Activated CD4-positive, CD25-positive, alpha-beta regulatory T cell treated with anti-CD3 and anti-CD28 coated beads, Interleukin-2, amount 50 U/mL, for 72 hours (primary cell): ENCODE results near the gene GRM8.

Experiments
- DNase-seq: peaks from one replicate; pipeline ENCODE4 v3.0.0; 2021

GRM8 gene

DNA sequence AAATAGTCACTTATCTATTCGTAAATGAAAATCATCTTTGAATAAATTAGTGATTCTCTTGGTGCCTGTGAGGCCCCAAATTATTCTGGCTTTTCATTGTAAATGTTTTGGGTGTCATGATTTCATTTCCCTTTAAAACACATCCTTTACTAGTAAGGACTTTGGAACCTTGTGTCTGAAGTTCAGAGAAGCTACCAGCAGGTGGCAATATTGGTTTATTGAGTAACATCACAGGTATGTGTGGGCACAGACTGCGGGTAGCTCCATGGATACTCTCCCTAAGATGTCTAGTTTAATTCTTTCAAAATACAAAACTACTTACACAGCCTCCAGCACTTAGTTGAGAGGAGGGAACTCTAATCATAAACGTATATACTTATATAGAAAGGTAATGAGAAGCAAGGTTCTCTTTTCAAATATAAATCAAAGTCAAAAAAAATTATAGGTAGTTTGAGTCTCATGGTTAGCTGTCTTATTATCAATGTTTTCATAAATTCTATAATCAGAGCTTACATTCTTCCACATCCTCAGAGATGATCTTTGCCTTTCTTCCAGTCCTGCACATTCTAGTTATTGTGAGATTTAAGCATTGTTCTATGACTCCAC, 449.6 kb downstream of the GRM8 start:
- no peak for DNase-seq

DNA sequence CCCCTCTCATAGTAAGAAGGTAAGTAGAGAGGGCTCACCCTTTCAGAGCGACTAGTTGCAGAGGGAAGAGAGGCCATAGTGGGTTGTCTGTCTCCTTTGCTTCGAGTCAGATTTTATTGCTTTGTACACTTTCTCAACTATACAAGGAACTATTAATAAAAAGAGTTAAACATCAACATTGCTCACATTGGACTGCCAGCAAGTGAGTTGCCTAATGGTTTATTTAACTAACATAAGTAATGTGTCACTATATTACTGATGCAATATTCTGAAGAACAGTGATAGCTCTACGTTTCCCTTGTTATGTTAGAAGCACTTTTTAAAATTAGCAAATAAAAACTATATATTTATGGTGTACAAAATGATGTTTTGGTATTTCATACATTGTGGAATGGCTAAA, 451.0 kb downstream of the GRM8 start:
- no peak for DNase-seq

DNA sequence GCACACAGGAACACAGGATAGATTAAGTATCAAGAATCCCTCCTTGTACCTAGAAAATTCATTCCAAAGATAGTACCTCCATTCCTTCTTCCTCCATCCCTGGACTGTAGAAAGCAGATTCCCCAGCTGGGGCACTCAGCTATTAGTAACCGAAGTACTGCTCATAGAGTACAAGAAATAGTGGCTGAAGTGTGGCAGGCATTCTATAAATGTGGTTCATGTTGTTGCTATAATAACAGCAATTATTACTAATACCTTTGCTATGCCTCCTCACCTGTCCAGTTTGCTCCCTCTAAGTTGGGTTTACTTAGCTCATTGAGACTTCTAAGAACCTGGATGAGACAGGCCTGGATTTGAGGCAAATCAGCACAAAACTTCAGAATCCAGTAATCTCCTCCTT, 453.2 kb downstream of the GRM8 start:
- no peak for DNase-seq

DNA sequence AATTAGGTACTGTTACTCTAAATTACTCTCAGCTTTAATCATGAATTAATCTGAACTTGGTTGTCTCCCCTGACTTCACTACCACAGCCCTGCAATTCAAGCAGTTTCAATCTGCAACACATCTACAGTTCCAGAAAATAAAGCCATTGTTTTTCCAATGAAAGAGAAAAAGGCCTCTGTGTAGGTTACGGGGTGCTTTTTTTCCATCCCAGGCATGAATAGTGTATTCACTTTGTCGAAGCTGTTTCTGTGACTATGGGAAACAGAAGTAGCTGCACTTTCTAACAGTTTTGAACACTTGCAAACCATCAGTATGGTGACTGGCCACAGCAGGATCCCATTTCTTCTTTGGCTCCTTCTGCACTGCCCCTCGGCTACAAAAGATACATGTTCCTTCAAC, 460.2 kb downstream of the GRM8 start:
- DNase-seq = no peak

DNA sequence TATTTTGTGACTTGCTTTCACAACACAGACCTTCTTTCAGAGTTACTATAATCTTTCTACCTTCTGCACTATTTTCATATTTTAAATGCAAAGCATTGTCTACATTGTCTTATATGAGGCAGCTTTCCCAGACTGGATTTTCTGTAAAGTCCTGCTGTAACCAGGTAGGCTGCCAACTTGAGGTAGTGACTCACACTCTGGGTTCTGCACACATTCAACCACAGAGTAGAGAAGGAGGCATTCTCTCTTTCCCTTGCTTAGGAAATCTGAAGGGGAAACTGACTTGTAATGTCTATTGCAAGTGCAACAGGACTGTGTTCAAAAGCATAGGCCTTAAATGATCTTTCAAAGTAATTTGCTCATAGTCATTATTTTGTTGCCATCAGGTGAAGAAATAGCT, 461.4 kb downstream of the GRM8 start:
- DNase-seq = no peak

DNA sequence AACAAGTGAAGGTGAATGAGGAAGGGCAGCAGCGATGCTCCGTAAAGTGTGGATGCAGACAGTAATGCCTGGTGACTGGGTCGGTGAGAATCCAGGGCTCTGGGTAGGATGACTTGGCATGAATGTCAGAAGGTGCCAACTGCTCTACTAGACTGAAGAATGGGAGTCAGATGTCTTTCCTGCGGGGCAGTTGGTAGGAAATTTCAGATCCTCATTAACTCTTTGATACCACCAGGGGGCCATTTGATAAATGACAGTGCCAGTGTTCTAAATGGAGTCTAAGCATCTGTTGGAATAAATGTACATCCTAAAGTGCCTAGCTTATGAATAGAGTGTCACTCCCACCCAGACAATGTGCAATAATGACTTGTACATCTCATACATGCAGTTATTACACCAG, 462.0 kb downstream of the GRM8 start:
- no peak for DNase-seq

DNA sequence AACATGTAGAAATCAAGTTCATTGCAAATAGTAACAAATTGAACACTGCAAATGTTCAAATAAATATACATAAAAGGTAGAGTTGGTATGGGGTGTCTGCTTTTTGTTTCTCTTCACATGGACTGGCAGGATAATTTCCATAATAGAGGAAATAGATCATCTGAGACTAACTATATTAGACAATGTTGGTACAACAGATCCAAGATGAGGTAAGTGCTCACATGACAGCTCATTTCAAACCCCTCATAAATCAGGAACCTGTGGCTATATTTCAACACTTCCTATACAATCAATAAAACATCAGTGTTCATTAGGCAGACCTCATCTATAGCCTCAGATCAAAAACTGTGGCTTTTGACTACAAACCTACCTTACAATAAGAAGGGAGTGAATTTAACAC, 469.1 kb downstream of the GRM8 start:
- no peak for DNase-seq

DNA sequence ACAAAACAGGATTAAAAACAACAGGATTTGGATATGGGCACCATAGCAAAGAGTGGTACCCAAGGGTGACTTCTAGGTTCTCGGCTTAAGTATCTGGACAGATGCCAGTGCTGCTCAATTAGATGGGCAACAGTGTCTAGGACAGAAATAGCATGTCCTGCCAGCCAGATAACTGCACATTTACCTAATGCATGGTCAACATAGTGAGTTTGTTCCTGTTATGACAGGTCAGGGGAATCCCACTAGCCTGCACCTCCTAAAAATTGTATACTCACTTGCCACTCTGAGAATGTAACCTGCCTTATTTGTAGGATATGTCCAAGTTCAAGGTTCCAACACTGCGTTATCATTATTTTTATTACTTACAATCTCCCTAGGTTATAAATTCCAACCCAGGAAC, 471.7 kb downstream of the GRM8 start:
- DNase-seq = no peak

DNA sequence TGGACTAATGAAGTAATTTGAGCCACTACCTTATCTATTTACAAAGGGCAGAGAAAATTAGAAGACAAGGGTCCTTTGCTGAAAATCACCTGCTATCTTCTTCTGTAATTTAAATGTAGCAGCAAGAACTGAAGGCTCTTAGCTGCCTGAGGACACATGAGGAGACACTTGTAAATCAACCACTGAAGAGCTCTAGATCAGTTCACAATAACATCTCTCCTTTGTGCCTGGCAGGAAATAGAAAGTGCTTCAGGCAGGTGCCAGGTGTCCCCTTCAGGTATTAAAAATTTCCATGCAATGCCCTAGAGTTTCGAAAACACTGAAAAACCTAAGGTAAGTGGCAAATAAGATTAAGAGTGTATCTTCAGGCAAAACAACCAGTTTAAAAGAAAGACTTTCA, 474.6 kb downstream of the GRM8 start:
- DNase-seq = no peak

DNA sequence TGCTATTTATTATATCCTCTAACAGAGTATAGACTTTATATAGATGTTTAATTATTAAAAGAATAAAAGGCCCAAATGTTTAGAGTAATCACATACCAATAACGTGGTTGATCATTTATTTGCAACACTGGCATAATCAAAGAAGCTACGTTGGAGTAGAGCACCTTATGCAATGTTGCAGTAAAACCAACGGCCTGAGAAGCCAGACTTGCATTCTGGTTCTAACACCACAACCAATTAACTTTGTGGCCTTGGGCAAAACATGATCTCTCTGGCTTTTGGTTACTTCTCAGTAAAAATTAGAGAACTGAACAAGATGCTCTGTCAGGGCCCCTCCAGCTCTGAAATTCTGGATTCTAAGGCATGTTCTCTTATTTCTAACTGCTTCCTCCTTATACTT, 476.2 kb downstream of the GRM8 start:
- DNase-seq = no peak

DNA sequence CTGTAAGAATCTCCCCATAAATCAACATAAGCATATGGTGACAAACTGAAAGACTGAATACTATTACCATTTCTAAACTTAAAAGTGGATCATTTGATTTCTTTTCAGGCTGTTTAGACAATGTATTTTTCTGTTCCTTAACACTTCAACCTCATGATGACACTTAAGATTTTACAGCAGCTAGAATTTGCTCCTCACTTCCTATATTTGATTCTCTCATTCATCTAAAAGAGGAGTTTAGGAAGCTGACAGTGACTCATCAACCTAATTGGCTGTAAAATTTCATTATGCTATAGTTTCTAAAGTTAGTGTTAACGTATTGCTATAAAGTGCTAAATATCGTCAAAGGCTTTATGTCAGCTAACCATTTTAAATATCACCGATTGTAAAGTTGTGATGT, 478.7 kb downstream of the GRM8 start:
- no peak for DNase-seq

DNA sequence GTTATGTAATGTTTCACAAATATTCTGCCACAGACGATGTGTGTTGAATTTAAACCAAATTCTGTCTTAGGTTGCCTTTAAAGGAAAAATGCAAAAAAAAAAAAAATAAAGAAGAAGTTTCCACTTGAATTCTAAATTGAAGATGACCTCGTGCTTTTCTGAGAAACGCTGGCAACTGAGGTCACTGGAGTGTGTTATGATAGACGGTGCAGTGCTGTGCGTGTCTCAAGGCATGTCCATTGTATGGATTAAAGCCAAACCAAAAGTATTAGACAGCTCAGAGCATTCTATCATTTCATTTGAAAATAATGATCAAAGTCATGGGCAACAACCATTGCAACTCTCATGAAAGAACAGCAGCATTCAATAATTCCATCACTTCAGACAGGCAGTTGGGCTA, 483.9 kb downstream of the GRM8 start:
- DNase-seq = no peak

DNA sequence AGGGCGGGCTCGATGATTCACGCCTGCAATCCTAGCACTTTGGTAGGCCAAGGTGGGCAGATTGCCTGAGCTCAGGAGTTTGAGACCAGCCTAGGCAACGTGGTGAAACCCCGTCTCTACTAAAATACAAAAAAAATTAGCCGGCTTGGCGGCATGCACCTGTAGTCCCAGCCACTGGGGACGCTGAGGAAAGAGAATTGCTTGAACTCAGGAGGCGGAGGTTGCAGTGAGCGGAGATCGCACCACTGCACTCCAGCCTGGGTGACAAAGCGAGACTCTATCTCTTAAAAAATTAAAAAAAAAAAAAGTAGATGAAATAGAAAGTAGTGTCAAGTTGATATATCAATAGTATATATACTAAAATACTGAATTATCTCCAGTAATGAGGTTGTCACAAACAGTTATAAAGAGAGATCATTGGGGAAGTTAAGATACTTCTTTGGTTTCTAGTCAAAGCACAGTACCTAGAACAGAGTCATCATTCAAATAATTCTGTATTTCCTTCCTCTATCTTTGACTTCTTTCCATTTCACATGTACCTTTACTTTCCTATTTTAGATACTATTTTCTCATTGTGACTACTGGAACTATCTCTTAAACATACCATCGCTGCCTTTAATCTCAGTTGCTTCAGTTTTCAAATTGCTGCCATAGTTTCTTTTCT, 491.7 kb downstream of the GRM8 start:
- DNase-seq = no peak

DNA sequence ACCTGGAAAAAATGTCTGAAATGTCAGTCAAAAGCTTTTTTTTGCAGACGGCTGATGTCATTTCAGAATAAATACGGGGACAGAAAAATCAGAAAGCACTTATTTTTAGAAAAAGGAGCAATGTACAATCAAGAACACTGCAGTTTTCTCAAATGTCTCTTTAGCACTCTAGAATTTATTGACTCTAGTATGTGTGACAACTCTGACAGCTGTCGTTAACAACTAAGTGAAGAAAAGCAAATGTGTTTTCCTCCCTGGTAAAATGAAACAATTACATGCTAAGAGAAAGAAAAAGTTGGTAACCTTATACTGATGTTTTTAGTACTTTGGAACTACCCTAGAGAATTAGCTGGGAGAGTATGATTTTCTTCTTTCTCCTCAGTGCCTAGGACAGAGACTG, 497.4 kb downstream of the GRM8 start:
- DNase-seq = no peak

DNA sequence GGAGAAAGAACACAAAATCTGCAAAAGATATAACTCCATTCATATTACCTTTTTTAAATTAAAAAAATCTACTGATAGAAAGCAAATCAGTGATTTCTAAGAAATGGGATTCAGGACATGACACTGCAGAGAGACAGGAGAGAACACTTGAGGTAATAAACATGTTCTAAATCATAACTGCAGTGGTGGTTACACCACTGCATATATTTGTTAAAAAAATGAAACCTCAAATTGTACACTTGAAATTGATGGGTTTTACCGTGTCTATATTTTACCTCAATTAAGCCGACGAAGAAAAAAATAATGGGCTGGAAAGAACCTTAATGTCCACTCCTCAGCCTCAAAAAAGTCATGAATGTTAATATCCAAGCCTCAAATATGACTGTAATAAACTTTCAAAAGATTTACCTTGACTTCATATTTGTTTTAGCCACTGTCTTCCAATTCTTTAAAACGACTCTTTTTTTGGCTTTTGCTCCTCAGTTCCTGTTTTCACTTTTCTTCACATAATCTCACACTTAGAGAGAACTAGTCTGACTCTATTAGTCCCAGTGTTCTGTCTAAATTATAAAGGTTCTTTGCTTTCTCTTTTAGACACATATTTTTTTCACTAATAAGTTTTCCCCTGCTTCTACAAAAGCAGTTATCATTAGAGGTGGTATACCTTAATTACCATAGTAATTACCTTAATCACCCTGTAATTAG, 502.4 kb downstream of the GRM8 start:
- no peak for DNase-seq

DNA sequence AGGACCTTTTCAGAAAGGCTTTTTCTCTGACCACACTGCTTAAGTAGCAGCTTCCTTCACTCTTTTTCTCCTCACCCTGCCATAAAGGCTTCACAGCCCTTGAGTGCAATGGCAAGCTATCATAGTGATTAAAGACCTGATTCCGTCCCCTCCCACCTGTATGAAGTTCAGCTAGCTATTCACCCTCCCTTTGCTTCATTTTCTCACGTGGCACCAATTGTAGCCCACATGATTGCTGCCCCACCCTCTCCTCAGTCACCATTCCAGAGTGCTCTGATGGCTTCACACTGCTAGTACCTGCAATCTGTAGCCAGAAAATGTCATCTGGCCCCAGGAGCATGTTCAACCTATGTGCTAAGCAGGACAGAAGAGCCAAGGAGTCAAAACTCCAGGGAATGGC, 523.8 kb downstream of the GRM8 start:
- DNase-seq = no peak

DNA sequence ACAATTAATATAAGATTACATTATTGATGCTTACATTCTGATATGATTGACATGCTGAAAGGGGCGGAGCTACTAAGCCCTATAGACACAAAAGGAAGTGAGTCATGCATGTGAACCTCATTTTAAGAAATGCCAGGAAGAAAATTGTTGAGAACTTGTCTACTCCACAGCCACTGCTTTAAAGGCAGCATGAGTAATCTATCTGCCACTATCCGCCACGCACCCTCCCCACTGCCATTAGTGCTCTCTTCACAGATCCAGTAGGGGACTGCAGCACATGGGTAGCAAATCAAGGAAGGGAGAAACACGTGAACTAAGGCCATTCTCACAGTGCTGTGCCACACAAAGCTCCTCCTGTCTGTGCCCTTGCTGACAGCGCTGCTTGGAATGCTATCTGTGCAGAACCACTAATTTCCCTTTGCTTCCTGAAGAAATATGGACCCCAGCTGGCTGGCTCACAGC, 524.8 kb downstream of the GRM8 start:
- no peak for DNase-seq

DNA sequence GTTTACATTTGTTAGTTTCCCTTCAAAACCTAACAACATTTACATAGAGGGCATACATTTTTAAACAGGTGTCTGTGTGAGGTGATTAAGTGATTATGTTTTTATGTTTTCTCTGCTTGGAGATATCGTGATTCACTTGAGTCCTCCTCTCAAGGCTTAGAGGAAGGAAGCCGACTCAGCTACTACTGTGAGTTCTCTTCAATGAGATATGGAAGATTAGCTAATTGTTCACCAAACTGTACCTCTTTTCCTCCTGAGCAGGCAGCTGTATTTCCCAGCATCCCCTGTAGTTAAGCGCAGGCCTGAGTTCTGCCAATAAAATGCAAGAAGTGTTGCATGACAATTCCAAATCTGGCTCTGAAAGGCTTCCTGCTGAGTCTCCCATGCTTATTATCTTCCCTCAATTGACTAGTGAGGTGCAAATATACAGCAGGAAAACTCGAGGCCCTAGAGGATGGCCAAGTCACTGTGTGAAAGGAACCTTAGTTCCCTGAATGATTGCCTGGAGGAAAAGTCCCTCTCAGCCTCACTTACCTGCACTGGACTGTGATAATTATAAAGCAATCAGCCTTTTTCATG, 528.7 kb downstream of the GRM8 start:
- DNase-seq = no peak

DNA sequence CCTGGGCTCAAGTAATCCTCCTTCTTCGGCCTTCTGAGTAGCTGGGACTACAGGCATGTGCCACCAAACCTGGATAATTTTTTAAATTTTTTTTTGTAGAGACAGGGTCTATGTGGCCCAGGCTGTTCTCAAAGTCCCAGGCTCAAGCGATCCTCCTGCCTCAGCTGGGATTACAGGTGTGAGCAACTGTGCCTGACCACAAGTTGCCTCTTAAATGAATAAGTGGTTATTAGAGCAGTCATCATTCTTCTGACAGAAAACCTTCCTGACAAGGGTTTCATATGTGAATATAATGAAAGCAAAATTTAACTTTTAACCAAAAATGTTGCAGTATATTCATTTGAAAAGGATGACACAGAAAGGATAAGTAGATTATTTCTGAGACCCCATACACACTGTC, 532.5 kb downstream of the GRM8 start:
- DNase-seq = no peak

DNA sequence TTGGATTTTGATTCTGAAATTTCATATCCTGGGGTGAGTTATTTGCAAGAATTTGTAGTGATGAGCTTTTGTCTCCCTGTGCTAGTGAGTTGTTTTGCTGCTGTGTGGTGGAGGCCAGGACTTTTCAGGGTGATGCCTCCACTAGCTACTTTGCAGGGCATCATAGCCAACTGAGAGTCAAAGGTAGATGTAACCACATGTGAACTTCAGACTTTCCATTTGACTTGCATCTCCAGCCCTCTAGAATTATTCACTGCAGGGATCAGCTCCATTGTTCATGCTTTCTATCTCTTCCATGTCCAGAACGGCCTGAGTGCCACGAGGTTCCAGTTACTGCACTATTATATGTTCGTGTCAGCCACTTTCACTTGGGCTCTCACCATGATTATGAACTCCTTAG, 534.3 kb downstream of the GRM8 start:
- no peak for DNase-seq

DNA sequence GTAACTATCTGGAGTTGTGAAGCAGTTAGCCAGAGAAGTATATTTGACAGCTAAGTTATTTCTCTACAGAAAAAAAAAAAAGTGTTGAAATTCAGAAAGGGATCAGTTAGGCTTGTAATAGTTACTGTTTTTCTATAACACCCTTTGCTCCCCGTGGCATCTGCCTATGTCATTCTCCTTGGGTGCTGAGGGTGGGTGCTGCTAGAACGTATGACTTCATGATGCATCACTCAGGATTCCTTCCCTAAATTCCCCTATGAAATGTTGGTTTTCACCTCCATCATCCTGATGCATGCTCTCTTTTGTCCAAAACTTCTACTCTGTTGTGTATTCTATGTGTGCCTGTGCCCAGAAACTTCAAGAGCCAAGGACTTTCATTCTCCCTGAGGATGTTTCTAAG, 536.4 kb downstream of the GRM8 start:
- DNase-seq = no peak

DNA sequence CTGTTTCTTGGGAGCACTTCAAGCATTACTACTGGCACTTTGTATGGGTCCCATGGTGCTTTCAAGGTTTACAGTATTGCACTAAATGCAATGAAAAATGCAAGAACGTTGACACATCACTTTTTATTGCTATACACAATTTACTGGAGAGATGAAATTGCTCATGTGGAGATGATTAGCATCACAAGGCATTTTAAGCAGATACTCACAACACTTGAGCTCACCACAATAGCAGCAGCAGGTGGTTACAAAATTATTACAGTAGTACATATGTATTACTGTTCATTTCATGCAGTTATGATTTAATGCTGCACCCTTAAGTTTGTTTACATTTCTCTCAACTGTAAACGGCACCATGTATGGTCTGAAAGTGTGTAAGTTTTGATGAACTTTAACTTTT, 537.7 kb downstream of the GRM8 start:
- DNase-seq = no peak

DNA sequence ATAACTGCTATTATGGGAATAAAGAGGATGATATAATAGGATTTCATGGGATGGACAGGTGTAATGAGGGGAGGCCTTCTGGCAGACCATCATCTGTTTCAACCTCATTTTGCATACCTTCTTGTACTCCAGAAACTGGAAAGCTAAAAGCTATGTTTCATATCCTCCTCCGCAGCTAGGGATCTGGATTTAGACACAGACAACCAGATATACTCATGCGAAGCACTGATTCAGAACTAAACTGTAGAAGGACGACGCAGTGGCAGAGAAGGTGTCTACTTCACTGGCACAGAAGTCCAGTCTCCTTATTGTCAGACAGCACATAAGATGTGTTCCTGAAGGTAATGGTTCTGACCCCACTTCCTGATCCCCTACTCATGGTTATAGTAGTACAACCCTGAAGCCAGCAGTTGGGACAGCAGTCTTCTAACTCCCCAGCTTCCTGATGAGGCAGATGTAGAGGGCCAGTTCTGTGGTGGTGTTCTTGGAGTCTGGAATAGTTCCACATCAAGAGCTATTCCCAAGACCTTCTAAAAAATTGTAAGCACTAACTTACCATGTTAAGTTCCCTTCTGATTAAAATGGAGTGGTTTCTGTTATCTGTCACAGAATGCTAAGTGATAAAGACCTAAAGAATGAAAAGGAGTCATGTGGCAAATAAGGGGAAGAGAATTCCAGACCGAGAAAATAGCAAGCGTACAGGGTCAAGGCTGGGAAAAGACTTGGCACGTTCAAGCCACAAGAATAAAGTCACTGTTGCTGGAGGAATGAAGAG, 550.3 kb downstream of the GRM8 start:
- DNase-seq = no peak
